ENCODE measurements around the gene CCDC73.
"Not testable (repeated sequence)": the region's sequence is repeated elsewhere in the genome, so short reads cannot be mapped to it uniquely, and the experiment has no call there.

Gene CCDC73

GRCh38 chr11:32796425-32796824, 2.0 kb upstream of the CCDC73 start:
- no peak for DNase-seq (ENCODE audit: low read depth)

- DNase-seq (ENCODE audit: low read depth) = peak; percentile 37
Observed at GRCh38 chr11:32792948-32793475, 1.4 kb downstream of the CCDC73 start.

- no peak for DNase-seq (ENCODE audit: low read depth)
Observed at GRCh38 chr11:32792111-32792947, 2.1 kb downstream of the CCDC73 start.

- no peak for DNase-seq (ENCODE audit: low read depth)
Observed at GRCh38 chr11:32790916-32791315, 3.5 kb downstream of the CCDC73 start.

- no peak for DNase-seq (ENCODE audit: low read depth)
Observed at GRCh38 chr11:32786811-32787210, 7.7 kb downstream of the CCDC73 start.

- DNase-seq (ENCODE audit: low read depth) = no peak
Observed at GRCh38 chr11:32785262-32785661, 9.2 kb downstream of the CCDC73 start.

- DNase-seq (ENCODE audit: low read depth) = no peak
Observed at GRCh38 chr11:32781721-32782120, 12.7 kb downstream of the CCDC73 start.

GRCh38 chr11:32780839-32781238, 13.6 kb downstream of the CCDC73 start:
- DNase-seq (ENCODE audit: low read depth) = not testable (repeated sequence)

- no peak for DNase-seq (ENCODE audit: low read depth)
Observed at GRCh38 chr11:32779136-32779535, 15.3 kb downstream of the CCDC73 start.

- DNase-seq (ENCODE audit: low read depth) = no peak
Observed at GRCh38 chr11:32775908-32776307, 18.6 kb downstream of the CCDC73 start.

GRCh38 chr11:32774081-32774480, 20.4 kb downstream of the CCDC73 start:
- no peak for DNase-seq (ENCODE audit: low read depth)

GRCh38 chr11:32772731-32773130, 21.7 kb downstream of the CCDC73 start:
- DNase-seq (ENCODE audit: low read depth) = no peak

GRCh38 chr11:32761774-32762173, 32.7 kb downstream of the CCDC73 start:
- DNase-seq (ENCODE audit: low read depth) = not testable (repeated sequence)

- no peak for DNase-seq (ENCODE audit: low read depth)
Observed at GRCh38 chr11:32758291-32758690, 36.2 kb downstream of the CCDC73 start.

- not testable (repeated sequence) for DNase-seq (ENCODE audit: low read depth)
Observed at GRCh38 chr11:32753181-32753580, 41.3 kb downstream of the CCDC73 start.

GRCh38 chr11:32752001-32752400, 42.5 kb downstream of the CCDC73 start:
- DNase-seq (ENCODE audit: low read depth) = peak; percentile 9

- DNase-seq (ENCODE audit: low read depth) = no peak
Observed at GRCh38 chr11:32751381-32751780, 43.1 kb downstream of the CCDC73 start.

- peak; percentile 6 for DNase-seq (ENCODE audit: low read depth)
Observed at GRCh38 chr11:32729976-32730375, 64.5 kb downstream of the CCDC73 start.

- peak; percentile 44 for DNase-seq (ENCODE audit: low read depth)
Observed at GRCh38 chr11:32723332-32723731, 71.1 kb downstream of the CCDC73 start.

- DNase-seq (ENCODE audit: low read depth) = no peak
Observed at GRCh38 chr11:32722255-32722654, 72.2 kb downstream of the CCDC73 start.

GRCh38 chr11:32713496-32713895, 81.0 kb downstream of the CCDC73 start:
- no peak for DNase-seq (ENCODE audit: low read depth)

GRCh38 chr11:32708978-32709377, 85.5 kb downstream of the CCDC73 start:
- DNase-seq (ENCODE audit: low read depth) = not testable (repeated sequence)

- DNase-seq (ENCODE audit: low read depth) = peak; percentile 68
Observed at GRCh38 chr11:32706985-32707741, 87.3 kb downstream of the CCDC73 start.
